Peyer's patch (tissue), 4 donors: ENCODE measurements around the gene IKZF3.

Experiments
- POLR2A ChIP-seq, 2 donors: fragments of 450-650 bp; IDR thresholded peaks; one replicate each; pipeline ENCODE4 v1.5.1; 2017; ENCODE audit warnings: antibody characterized with exemption in 2 of 2, mild to moderate bottlenecking in 2 of 2, moderate library complexity in 2 of 2
- TF ChIP-seq, protein P1 (sequence below), 6 experiments: fragments of 450-650 bp in 4 of 6; fragments of 200-600 bp in 2 of 6; sonication (generic) in 1 of 6; IDR thresholded peaks; one replicate each; pipeline ENCODE4 v1.5.1; 2017 to 2019; ENCODE audit warnings: antibody characterized with exemption in 6 of 6, mild to moderate bottlenecking in 3 of 6, moderate library complexity in 1 of 6

DNA sequence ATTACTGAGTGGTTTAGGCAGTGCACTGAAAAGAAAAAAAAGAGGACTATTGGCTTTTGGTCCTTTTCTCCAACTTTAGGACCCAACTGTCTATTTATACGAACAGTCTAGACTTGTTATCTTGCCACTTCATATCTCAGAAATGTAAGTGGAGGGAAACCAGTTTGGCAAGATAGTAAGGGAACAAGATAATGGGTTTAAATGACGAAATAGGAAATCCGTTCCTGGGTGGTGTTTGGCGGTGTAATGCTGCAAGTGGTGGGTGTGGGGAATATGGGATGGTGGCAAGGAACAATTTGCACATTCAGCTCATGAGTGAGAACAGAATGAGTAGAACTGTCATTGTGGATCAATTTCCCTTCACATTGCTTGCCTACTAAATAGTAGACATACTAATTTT, 81.6 kb downstream of the IKZF3 start:
- TF ChIP-seq, protein P1, sequence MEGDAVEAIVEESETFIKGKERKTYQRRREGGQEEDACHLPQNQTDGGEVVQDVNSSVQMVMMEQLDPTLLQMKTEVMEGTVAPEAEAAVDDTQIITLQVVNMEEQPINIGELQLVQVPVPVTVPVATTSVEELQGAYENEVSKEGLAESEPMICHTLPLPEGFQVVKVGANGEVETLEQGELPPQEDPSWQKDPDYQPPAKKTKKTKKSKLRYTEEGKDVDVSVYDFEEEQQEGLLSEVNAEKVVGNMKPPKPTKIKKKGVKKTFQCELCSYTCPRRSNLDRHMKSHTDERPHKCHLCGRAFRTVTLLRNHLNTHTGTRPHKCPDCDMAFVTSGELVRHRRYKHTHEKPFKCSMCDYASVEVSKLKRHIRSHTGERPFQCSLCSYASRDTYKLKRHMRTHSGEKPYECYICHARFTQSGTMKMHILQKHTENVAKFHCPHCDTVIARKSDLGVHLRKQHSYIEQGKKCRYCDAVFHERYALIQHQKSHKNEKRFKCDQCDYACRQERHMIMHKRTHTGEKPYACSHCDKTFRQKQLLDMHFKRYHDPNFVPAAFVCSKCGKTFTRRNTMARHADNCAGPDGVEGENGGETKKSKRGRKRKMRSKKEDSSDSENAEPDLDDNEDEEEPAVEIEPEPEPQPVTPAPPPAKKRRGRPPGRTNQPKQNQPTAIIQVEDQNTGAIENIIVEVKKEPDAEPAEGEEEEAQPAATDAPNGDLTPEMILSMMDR (IDR thresholded peaks at IDR 0.05), result no peak
- TF ChIP-seq POLR2A (IDR thresholded peaks at IDR 0.05), result no peak
